ENCODE data around the gene TXNDC15.
"Not testable (repeated sequence)": the region's sequence is repeated elsewhere in the genome, so short reads cannot be mapped to it uniquely, and the experiment has no call there.

TXNDC15 gene

DNA sequence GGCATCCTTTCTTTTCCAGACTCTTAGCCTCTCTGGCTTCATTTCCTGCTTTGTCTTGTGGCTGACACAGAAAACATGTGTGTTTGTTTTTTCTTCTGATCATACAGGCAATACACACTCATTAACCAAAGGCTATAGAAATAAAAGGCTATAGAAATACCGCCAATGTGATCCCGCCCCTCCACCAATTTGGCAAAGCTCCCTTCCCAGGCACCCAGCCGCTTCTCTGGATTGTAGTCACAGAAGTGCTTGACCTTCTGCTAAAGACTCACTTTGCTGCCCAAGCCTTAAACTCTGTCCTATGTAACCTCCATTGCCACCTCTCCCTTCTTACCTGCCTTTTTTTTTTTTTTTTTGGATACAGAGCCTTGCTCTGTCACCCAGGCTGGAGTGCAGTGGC is 5.3 kb downstream of the TXNDC15 start:
- DNase-seq = no peak

DNA sequence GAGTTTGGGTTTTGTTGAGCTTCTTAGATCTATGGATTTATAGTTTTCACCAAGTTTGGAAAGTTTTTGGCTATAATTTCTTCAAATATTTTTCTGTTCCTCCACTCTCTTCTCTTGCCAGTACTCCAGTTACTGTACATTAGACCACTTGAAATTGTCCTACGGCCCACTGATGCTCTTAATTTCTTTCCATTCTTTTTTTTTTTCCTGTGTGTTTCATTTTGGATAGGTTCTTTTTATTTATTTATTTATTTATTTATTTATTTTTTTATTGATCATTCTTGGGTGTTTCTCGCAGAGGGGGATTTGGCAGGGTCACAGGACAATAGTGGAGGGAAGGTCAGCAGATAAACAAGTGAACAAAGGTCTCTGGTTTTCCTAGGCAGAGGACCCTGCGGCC is 6.8 kb downstream of the TXNDC15 start:
- not testable (repeated sequence) for DNase-seq

DNA sequence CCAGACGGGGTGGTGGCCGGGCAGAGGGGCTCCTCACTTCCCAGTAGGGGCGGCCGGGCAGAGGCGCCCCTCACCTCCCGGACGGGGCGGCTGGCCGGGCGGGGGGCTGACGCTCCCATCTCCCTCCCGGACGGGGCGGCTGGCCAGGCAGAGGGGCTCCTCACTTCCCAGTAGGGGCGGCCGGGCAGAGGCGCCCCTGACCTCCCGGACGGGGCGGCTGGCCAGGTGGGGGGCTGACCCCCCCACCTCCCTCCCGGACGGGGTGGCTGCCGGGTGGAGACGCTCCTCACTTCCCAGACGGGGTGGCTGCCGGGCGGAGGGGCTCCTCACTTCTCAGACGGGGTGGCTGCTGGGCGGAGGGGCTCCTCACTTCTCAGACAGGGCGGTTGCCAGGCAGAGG is 7.5 kb downstream of the TXNDC15 start:
- DNase-seq = not testable (repeated sequence)

DNA sequence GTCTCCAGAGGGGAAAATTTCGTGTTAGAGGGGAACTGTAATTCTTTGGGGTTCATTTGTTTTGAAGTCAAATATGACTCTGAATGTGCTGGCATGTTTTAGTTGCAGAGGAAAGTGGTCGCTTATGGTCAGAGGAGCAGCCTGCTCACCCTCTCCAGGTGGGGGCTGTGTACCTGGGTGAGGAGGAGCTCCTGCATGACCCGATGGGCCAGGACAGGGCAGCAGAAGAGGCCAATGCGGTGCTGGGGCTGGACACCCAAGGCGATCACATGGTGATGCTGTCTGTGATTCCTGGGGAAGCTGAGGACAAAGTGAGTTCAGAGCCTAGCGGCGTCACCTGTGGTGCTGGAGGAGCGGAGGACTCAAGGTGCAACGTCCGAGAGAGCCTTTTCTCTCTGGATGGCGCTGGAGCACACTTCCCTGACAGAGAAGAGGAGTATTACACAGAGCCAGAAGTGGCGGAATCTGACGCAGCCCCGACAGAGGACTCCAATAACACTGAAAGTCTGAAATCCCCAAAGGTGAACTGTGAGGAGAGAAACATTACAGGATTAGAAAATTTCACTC is 13.5 kb downstream of the TXNDC15 start:
- DNase-seq = no peak

- no peak for DNase-seq
Observed at GRCh38 chr5:134889335-134889734, 15.2 kb downstream of the TXNDC15 start.

DNA sequence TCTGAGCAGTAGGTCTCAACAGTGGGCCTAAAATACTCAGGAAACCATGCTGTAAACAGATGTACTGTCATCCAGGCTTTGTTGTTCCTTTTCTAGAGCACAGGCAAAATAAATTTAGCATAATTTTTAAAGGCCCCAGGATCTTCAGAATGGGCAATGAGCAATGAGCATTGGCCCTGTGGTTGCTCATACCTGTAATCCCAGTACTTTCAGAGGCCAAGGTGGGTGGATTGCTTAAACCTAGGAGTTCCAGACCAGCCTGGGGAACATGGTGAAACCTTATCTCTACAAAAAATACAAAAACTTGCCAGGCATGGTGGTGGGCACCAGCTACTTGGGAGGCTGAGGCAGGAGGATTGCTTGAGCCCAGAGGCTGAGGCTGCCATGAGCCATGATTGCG is 17.3 kb downstream of the TXNDC15 start:
- no peak for DNase-seq

- no peak for DNase-seq
Observed at GRCh38 chr5:134892282-134892681, 18.1 kb downstream of the TXNDC15 start.

- DNase-seq = no peak
Observed at GRCh38 chr5:134892926-134893325, 18.8 kb downstream of the TXNDC15 start.

GRCh38 chr5:134893748-134894505 is 19.8 kb downstream of the TXNDC15 start:
- DNase-seq = no peak

GRCh38 chr5:134902071-134902801 is 28.1 kb downstream of the TXNDC15 start:
- DNase-seq = no peak

GRCh38 chr5:134904610-134905245 is 30.6 kb downstream of the TXNDC15 start, which contains the start of gene PCBD2:
PCBD2 (plus strand) TSS chr5:134905131; CDS start chr5:134905140, 9 bp downstream.
- peak; percentile 94 for DNase-seq

DNA sequence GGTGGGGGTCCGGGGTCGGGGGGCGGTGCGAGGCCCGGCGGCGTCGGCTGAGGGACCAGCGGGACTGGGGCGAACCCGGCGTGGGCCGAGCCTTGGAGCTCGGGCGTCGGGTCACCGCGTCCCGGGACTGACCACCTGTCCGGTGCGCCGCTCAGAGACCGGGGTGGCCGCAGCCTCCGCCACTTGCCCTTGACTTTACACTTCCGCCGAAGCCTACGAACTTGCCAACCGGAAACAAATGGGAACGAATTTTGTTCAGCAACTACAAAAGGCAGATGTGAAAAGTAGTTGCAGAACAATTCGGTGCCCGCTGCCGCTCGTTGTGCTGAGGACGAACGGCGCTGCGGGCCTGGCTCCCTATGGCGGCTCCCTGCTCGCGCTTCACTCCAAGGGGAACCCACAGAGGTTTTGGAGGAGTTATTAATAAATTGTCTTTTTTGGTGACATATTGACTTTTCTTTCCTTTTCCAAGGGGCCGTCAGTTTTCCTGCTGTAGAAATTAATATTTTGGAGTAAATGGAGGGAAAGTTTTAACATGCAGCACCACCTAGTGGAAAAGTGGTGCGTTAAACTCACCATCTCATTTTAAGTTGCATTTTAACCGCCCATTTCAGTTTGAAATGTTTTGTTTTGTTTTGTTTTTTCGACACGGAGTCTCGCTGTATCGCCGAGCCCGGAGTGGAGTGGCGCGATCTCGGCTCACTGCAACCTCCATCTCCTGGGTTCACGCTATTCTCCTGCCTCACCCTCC is 31.2 kb downstream of the TXNDC15 start:
- peak; percentile 85 for DNase-seq

GRCh38 chr5:134906811-134907210 is 32.6 kb downstream of the TXNDC15 start:
- no peak for DNase-seq

GRCh38 chr5:134910752-134911151 is 36.6 kb downstream of the TXNDC15 start:
- DNase-seq = not testable (repeated sequence)

GRCh38 chr5:134911285-134912206 is 37.4 kb downstream of the TXNDC15 start:
- no peak for DNase-seq

DNA sequence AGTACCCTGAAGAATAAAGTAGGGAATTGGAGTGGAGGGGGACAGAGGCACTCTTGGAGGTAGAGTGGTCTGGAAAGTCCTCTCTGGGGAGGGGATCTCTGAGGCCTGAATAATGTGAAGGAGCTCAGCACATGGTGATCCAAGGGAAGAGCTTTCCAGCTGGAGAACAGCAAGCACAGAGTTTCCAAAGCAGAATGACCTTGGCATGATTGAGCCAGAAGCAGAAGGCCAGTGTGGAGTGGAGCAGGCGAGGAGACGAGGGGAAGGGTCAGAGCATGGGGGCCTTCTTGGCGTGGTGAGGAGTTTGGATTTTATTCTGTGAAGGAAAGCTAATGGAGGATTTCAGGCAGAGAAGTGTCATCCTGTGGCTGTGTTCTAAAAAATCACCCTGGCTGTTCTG is 39.1 kb downstream of the TXNDC15 start:
- no peak for DNase-seq

DNA sequence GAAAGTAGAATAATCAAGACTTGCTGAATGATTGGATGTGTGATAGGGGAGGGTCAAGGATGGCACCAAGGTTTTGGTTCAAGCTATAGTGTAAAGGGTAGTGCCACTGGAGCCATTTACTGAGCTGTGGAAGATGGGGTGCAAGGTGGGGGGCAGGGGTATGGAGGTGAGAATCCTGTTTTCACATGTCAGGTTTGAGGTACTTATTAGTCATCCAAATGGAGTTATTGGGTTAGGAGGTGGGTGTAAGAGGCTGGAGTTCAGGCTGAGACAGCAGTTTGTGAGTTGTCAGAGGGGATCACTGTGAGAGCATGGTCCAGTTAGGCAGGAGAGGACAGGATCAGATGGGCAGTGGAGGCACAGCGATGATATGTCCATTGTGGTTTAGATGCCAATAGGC is 39.6 kb downstream of the TXNDC15 start:
- no peak for DNase-seq

GRCh38 chr5:134917070-134917815 is 43.1 kb downstream of the TXNDC15 start:
- DNase-seq = no peak

GRCh38 chr5:134918861-134919260 is 44.7 kb downstream of the TXNDC15 start:
- no peak for DNase-seq

DNA sequence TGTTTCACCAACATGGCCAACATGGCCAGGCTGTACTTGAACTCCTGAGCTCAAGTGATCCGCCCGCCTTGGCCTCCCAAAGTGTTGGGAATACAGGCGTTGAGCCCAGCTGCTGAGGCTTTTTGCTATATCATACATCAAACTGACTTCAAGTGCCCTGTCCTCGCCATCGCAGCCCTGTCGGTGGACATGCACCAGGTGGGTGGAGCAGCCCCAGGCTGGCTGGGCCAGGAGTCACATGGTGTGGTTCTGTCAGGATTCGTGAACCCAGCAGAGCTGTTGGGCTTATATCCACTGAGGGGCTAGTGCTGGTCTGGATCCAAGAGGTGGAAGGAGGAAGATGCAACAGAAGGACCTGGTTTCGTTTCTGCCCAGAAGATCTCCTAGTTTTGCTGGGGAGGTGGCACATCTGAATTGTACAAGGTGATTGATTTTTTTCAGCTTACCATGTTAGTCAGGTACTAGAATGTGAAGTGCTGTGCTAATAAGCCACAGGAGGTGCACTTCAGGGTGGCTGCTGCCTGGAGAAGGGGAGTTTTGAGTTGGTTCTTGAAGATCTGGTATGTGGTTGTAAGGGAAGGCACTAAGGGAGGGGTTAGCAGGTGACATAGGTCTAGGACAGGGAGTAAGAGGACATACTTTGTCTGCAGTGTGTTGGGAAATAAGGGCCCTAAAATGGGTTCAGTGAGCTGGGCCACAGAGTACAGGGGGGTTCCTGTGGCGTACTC is 46.8 kb downstream of the TXNDC15 start:
- no peak for DNase-seq
